Sigmoid colon (tissue), 4 donors: Measurements from ENCODE around the gene GALNT14.

ENCODE experiments used
- CTCF ChIP-seq, 4 experiments: fragments of 450-650 bp in 3 of 4; fragments of 200-600 bp in 1 of 4; IDR thresholded peaks; one replicate each; pipeline ENCODE4 v1.5.1; 2016 to 2019; ENCODE audit warnings: antibody characterized with exemption in 4 of 4, mild to moderate bottlenecking in 3 of 4, moderate library complexity in 2 of 4
- EP300 ChIP-seq, 4 donors: sonication (generic); formaldehyde crosslinking; IDR thresholded peaks; one replicate each; pipeline ENCODE4 v1.6.1; 2017; ENCODE audit warnings: antibody characterized with exemption in 4 of 4

DNA sequence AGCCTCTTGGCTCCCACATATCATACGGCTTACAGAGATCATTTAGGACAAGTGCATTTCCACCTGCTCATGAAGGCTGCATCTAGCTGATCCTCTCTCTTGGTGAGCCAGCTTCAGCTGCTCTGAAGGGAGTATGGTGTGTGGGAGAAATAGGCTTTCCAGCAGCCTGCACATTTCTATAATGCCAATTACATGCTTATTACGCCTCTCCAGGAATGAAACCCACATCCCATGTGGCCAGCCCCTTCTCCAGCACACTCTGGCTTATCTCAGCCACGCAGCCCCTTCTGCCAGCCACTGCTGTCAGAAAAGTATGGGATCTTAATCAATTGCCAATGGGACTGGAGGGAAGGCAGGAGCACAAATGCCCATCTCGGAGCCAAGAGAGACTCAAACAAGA lies 117.5 kb downstream of the GALNT14 start:
- TF ChIP-seq CTCF (IDR thresholded peaks at IDR 0.05) (no peak), EP300 (IDR thresholded peaks at IDR 0.05) (no peak)
